SK-N-SH treated with all-trans-retinoic acid at 6 μM for 48 hours (cell line): ENCODE data around the gene AKAP8.

Source experiments
- ATAC-seq: fragments of 200-7000 bp; cut with Tn5 transposase; 3 replicates; pipeline ENCODE4 v1.9.1; 2020; ENCODE audit warnings: mild to moderate bottlenecking, moderate library complexity
- ARNTL ChIP-seq: fragments of 450-650 bp; formaldehyde crosslinking; IDR thresholded peaks from 2 replicates; pipeline ENCODE4 v1.5.0; 2020; ENCODE audit warnings: low read depth, mild to moderate bottlenecking, moderate library complexity, borderline replicate concordance
- BACH2 ChIP-seq: fragments of 250-450 bp; sonication (Bioruptor Pico); IDR thresholded peaks from 2 replicates; pipeline ENCODE4 v1.9.0; 2021; ENCODE audit warnings: mild to moderate bottlenecking, borderline replicate concordance
- CREB5 ChIP-seq: fragments of 250-450 bp; sonication (Bioruptor Pico); IDR thresholded peaks from 2 replicates; pipeline ENCODE4 v1.5.1; 2020; ENCODE audit warnings: low read depth, mild to moderate bottlenecking, moderate library complexity
- CSRNP3 ChIP-seq: fragments of 250-450 bp; sonication (Bioruptor Pico); IDR thresholded peaks from 2 replicates; pipeline ENCODE4 v1.5.1; 2021; ENCODE audit warnings: mild to moderate bottlenecking, moderate library complexity
- ESRRG ChIP-seq: fragments of 250-450 bp; sonication (Bioruptor Pico); IDR thresholded peaks from 2 replicates; pipeline ENCODE4 v1.6.1; 2021; ENCODE audit warnings: mild to moderate bottlenecking
- GLIS3 ChIP-seq: fragments of 250-450 bp; sonication (Bioruptor Pico); IDR thresholded peaks from 2 replicates; pipeline ENCODE4 v1.5.0; 2020; ENCODE audit warnings: mild to moderate bottlenecking, moderate library complexity
- ISL1 ChIP-seq: fragments of 250-450 bp; sonication (Bioruptor Pico); IDR thresholded peaks from 2 replicates; pipeline ENCODE4 v2.1.2; 2022; ENCODE audit warnings: mild to moderate bottlenecking, moderate library complexity
- OSR1 ChIP-seq: fragments of 250-450 bp; sonication (Bioruptor Pico); IDR thresholded peaks from 2 replicates; pipeline ENCODE4 v1.8.0; 2022; ENCODE audit warnings: moderate library complexity, mild to moderate bottlenecking, inconsistent platforms
- PATZ1 ChIP-seq: fragments of 250-450 bp; sonication (Bioruptor Pico); IDR thresholded peaks from 2 replicates; pipeline ENCODE4 v1.8.0; 2020; ENCODE audit warnings: mild to moderate bottlenecking, moderate library complexity, borderline replicate concordance
- POU6F1 ChIP-seq: fragments of 250-450 bp; sonication (Bioruptor Pico); IDR thresholded peaks from 2 replicates; pipeline ENCODE4 v1.8.0; 2021; ENCODE audit warnings: low read depth, mild to moderate bottlenecking, moderate library complexity, borderline replicate concordance
- PPARA ChIP-seq: fragments of 250-450 bp; sonication (Bioruptor Pico); IDR thresholded peaks from 2 replicates; pipeline ENCODE4 v1.5.0; 2020; ENCODE audit warnings: mild to moderate bottlenecking, borderline replicate concordance
- RARB ChIP-seq: fragments of 250-450 bp; sonication (Bioruptor Pico); IDR thresholded peaks from 2 replicates; pipeline ENCODE4 v1.8.0; 2021; ENCODE audit warnings: mild to moderate bottlenecking, moderate library complexity
- SNAI2 ChIP-seq: fragments of 250-450 bp; sonication (Bioruptor Pico); IDR thresholded peaks from 2 replicates; pipeline ENCODE4 v1.5.0; 2020; ENCODE audit warnings: mild to moderate bottlenecking, moderate library complexity
- TCF4 ChIP-seq: fragments of 250-450 bp; sonication (Bioruptor Pico); IDR thresholded peaks from 2 replicates; pipeline ENCODE4 v1.8.0; 2021; ENCODE audit warnings: mild to moderate bottlenecking, moderate library complexity, borderline replicate concordance
- TOX ChIP-seq: fragments of 250-450 bp; sonication (Bioruptor Pico); IDR thresholded peaks from 2 replicates; pipeline ENCODE4 v1.8.0; 2021; ENCODE audit warnings: mild to moderate bottlenecking, moderate library complexity, borderline replicate concordance
- ZC3H10 ChIP-seq: fragments of 250-450 bp; sonication (Bioruptor Pico); IDR thresholded peaks from 2 replicates; pipeline ENCODE4 v1.5.1; 2021; ENCODE audit warnings: mild to moderate bottlenecking, moderate library complexity
- ZFP3 ChIP-seq: fragments of 250-450 bp; sonication (Bioruptor Pico); IDR thresholded peaks from 2 replicates; pipeline ENCODE4 v1.5.0; 2020; ENCODE audit warnings: mild to moderate bottlenecking, moderate library complexity
- ZFP30 ChIP-seq: fragments of 450-650 bp; formaldehyde crosslinking; IDR thresholded peaks from 2 replicates; pipeline ENCODE4 v1.5.0; 2022; ENCODE audit warnings: mild to moderate bottlenecking, moderate library complexity
- ZNF565 ChIP-seq: fragments of 450-650 bp; formaldehyde crosslinking; conservative IDR thresholded peaks from 2 replicates; pipeline ENCODE4 v1.5.0; 2020; ENCODE audit warnings: low read depth, mild to moderate bottlenecking, moderate library complexity
- ZNF8 ChIP-seq: fragments of 450-650 bp; formaldehyde crosslinking; IDR thresholded peaks from 2 replicates; pipeline ENCODE4 v1.5.0; 2020; ENCODE audit warnings: mild to moderate bottlenecking, moderate library complexity
- TF ChIP-seq, protein P1 (sequence below): fragments of 250-450 bp; sonication (Bioruptor Pico); IDR thresholded peaks from 2 replicates; pipeline ENCODE4 v1.5.0; 2020; ENCODE audit warnings: mild to moderate bottlenecking, moderate library complexity

Gene AKAP8

DNA sequence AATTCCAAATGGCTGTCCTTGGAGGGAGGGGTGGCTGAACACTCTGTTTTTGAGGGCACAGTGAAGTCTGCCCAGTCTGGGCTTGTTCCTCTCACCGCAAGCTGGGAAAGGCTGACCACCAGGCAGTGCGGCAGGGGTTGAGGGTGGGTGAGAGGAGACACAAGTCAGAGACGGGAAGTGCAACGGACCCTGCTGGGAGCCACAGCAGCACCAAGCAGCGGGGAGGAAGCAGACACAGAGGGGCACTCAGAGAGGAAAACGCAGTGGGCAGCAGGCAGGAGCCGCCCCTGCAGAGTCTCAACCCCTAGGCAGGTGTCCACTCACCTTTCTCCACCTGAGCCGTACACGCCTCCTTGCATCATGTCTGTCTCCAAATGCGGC lies 23.6 kb upstream of the AKAP8 start:
- no peak for TF ChIP-seq ISL1 (CRISPR knock-in tag)
- TF ChIP-seq OSR1 (CRISPR knock-in tag) = no peak
- TF ChIP-seq CREB5 = no peak
- TF ChIP-seq SNAI2 (CRISPR knock-in tag) = no peak
- no peak for TF ChIP-seq ZFP3 (CRISPR knock-in tag)
- no peak for TF ChIP-seq TOX
- TF ChIP-seq GLIS3 (CRISPR knock-in tag) = no peak
- TF ChIP-seq ARNTL = no peak
- TF ChIP-seq RARB (CRISPR knock-in tag) = no peak
- TF ChIP-seq ESRRG = no peak
- TF ChIP-seq PPARA (CRISPR knock-in tag) = no peak
- TF ChIP-seq, protein P1, sequence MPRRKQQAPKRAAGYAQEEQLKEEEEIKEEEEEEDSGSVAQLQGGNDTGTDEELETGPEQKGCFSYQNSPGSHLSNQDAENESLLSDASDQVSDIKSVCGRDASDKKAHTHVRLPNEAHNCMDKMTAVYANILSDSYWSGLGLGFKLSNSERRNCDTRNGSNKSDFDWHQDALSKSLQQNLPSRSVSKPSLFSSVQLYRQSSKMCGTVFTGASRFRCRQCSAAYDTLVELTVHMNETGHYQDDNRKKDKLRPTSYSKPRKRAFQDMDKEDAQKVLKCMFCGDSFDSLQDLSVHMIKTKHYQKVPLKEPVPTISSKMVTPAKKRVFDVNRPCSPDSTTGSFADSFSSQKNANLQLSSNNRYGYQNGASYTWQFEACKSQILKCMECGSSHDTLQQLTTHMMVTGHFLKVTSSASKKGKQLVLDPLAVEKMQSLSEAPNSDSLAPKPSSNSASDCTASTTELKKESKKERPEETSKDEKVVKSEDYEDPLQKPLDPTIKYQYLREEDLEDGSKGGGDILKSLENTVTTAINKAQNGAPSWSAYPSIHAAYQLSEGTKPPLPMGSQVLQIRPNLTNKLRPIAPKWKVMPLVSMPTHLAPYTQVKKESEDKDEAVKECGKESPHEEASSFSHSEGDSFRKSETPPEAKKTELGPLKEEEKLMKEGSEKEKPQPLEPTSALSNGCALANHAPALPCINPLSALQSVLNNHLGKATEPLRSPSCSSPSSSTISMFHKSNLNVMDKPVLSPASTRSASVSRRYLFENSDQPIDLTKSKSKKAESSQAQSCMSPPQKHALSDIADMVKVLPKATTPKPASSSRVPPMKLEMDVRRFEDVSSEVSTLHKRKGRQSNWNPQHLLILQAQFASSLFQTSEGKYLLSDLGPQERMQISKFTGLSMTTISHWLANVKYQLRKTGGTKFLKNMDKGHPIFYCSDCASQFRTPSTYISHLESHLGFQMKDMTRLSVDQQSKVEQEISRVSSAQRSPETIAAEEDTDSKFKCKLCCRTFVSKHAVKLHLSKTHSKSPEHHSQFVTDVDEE (CRISPR knock-in tag) = no peak
- no peak for TF ChIP-seq ZNF565 (CRISPR knock-in tag)
- TF ChIP-seq ZNF8 = no peak
- TF ChIP-seq PATZ1 = no peak
- no peak for TF ChIP-seq POU6F1
- TF ChIP-seq TCF4 (CRISPR knock-in tag) = no peak
- no peak for TF ChIP-seq BACH2 (CRISPR knock-in tag)
- TF ChIP-seq, all 23 proteins: peak for 0
- ATAC-seq = no peak

DNA sequence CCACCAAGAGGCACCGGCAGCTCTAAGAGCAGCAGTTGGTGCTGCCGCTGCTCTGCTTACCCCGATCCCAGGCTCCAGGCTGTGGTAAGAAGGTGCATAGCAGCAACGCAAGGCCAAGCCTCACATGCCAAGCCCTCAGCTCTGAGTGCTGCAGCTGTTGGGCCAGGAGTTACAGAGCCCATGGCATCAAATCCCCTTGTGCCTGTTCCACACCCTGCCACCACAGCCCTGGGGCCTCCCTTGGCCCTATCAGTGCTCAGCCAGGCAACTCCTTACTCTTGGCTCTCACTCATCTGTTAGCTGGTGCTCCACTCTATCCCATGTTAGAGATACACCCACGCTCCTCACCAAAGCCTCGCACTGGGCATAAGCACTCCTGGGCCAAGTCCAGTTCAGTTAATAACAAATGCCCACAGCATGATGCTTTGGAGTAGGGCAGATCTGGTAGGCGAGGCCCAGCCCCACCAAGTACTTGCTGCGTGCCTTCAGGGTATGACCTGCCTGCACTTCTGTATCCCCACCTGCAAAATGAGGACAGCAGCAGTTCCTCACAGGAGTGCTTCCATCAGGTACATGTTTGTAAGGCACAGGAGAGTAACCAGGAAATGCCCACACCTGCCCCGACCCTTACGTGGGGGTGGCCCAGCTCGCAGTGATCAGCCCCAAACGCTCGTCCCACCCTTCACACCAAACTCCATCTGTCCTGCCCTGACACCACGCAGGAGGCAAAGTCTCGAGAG lies 23.0 kb upstream of the AKAP8 start:
- no peak for ATAC-seq
- no peak for TF ChIP-seq CSRNP3

DNA sequence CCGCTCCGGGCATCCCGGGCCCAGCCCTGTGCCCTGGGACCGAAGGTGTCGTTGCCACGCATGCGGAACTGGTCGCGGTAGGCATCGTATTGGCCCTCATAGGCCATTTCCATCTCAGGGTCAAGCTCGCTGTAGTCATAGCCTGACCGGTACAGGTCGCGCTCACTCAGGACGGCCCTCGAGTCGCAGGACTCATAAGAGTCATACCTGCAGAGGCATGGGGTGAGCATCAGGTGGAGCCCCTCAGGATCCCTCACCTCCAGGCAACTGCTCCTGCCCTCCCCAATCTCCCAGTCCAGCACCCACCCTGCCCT lies 21.8 kb upstream of the AKAP8 start:
- ATAC-seq = no peak
- no peak for TF ChIP-seq TOX
- TF ChIP-seq, all 23 proteins: peak for 0

- no peak for ATAC-seq
- TF ChIP-seq ISL1 (CRISPR knock-in tag) = no peak
- no peak for TF ChIP-seq BACH2 (CRISPR knock-in tag)
- TF ChIP-seq ZFP3 (CRISPR knock-in tag) = no peak
- TF ChIP-seq, protein P1 (CRISPR knock-in tag) = no peak
- no peak for TF ChIP-seq ZNF565 (CRISPR knock-in tag)
- TF ChIP-seq CSRNP3 = no peak
- no peak for TF ChIP-seq ZFP30 (CRISPR knock-in tag)
- TF ChIP-seq ZC3H10 (CRISPR knock-in tag) = no peak
These were observed 21.2 kb upstream of the AKAP8 start for GRCh38 chr19:15400521-15401396.
